GM12872 (cell line): ENCODE measurements around the gene MEI1.

ENCODE experiments used
- CTCF ChIP-seq: IDR thresholded peaks from 3 replicates; pipeline ENCODE4 v1.5.1; 2011; ENCODE audit warnings: low read depth, mild to moderate bottlenecking, low read length, moderate library complexity; ENCODE audit not compliant: insufficient read depth

MEI1 gene

GRCh38 chr22:41731609-41732008 lies 32.3 kb downstream of the MEI1 start:
- no peak for TF ChIP-seq CTCF

GRCh38 chr22:41732096-41732772 lies 32.9 kb downstream of the MEI1 start:
- no peak for TF ChIP-seq CTCF

- no peak for TF ChIP-seq CTCF
These were observed 40.3 kb downstream of the MEI1 start for GRCh38 chr22:41739576-41739975.

- TF ChIP-seq CTCF = peak; percentile 19; the same call in 1 of the 3 replicates
These were observed 43.6 kb downstream of the MEI1 start for GRCh38 chr22:41742918-41743317.

- no peak for TF ChIP-seq CTCF
These were observed 46.7 kb downstream of the MEI1 start for GRCh38 chr22:41745968-41746367.

- TF ChIP-seq CTCF = peak; percentile 91
These were observed 47.5 kb downstream of the MEI1 start for GRCh38 chr22:41746567-41747400.

GRCh38 chr22:41752011-41752970 lies 53.0 kb downstream of the MEI1 start:
- TF ChIP-seq CTCF = no peak
